GM19468 (cell line): ENCODE results near the gene SLCO2B1.

Source experiments
- ATAC-seq: cut with Tn5 transposase; IDR thresholded peaks from one replicate; pipeline ENCODE4 v1.9.1; 2021; ENCODE audit warnings: mild to moderate bottlenecking, moderate library complexity, moderate number of reproducible peaks; ENCODE audit not compliant: unreplicated experiment; ENCODE audit errors: extremely low read depth

The SLCO2B1 gene

DNA sequence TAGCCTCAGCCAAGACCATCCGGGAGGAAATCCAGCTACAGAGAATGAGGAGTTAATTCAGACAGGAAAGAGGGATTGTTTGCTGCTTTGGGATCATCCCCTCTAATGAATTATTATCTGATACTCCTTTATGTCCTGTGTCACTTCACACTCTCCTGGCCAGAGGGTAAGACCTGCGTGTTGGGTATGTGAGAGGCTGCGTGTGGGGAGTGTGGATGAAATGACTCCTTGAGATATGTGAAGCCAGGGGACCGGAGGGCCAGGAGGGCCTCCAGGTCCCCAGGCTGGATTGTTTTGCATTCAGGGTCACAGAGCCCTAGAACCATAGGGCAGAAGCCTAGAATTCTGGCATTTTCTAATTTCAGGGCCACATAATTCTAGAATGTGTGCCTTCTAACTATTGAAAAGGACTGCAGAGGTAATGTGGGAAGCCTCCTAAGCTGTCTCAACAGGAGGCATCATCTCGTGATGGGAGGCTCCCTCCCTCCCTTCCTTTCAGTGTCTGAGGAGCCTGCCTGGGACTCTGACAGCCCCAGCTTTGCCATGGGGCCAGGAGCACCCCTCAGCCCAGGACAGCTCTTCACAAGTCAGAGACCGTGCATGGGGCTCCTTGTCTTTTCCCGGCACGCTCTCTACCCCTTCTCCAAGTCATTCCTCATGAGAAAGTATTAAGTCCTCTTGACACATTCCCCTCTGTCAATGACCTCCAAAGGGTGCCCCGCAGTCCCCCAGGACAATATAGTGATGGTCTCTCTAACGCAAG is 93.3 kb downstream of the SLCO2B1 start:
- ATAC-seq = no peak

DNA sequence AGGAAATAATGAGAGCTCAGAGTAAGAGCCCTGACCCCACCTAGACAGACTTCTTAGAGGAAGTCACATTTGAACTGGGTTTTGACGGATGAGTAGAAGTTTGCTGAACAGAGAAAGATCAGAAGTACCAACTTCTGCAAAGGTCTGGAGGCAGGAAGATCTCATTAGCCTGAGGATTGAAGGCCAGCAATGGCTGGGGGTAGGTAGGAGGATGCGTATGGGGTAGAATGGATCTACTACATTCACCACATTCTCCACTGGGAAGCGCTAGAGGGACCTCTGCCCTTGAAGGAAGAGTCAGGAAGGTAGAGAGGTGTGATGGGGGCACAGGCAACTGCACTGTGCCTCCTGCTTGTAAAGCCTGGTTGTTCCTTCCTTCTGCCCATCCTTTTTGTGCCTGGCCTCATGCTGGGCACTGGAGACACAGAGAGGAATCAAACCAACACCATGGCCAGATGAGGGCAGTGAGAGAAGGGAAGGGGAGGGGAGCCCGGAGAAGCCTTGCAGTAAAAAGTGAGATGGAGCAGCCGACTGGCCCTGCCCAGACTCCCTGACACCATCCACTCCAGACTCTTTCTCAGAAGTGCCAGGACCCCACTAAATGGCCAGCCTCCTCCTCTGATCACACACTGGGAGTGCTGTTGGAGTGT is 94.6 kb downstream of the SLCO2B1 start:
- no peak for ATAC-seq

DNA sequence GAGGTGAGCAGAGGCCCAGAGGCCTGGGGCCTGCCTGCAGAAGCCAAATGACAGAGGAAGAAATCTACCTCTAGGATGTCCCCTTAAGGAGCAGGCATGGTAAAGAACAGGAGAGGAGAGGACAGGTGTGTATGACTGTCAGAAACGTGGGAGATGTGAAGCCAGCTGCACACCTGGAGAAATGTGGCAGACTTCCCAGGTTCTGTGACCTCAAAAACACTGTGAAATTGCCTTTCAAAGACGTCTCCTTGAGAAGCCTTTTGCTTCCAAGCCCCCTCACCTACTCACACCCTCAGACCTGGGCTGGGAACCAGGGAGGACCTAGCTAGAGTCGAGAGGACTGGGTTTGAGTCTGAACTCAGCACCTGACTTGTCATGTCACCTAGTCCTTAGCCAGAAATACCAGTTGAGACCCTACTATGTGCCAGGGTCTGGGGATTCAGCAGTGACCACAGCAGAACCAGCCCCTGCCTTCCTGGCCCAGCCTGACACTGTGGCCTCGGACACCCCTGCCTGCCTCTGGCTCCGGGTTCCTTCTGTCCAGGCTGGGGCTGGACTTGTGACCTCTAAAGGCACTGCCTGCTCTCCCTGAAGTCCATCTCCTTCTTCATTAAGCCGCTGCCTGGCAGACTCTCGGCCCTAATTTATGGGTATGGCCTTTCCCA is 95.2 kb downstream of the SLCO2B1 start:
- no peak for ATAC-seq

DNA sequence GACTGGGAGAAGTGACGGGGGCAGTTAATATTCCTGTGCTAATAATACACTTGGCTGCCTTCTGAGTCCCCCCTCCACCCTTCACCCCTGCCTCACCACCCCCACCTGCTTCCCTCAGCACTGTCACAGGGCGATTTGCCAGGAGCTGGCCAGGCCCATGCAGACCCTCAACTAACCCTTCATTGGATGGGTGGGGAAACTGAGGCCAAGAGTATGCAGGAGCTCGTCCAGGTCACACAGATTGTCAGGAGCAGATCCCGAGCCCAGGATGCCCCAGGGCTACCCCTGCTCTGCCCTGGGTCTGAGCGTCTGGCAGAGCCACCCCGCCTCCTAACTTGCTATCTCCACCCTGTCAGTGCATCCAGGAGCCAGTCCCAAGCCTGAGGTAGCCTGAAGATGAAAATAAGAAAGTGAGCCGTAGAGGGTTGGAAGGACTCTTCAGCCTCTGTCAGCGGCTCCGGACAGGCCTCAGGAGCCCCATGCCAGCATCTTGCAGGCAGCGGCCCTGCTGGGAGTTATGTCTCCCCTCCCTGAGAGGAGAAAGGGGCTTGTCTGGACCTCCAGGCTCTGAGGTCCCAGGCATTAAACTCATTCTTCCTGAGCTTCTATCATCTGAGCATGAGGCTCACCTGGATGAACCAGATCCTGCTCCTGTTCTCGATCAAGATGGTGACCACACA is 95.9 kb downstream of the SLCO2B1 start:
- ATAC-seq = no peak

DNA sequence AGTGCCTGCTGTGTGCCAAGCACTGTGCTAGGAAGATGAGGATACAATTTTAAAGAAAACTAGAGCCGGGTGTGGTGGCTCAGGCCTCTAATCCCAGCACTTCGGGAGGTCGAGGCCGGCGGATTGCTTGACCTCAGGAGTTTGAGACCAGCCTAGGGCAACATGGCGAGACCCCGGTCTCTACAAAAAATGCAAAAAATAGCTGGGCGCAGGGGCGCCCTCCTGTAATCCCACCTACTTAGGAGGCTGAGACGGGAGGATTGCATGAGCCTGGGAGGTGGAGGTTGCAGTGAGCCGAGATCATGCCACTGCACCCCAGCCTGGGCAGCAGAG is 98.0 kb downstream of the SLCO2B1 start:
- ATAC-seq = no peak

DNA sequence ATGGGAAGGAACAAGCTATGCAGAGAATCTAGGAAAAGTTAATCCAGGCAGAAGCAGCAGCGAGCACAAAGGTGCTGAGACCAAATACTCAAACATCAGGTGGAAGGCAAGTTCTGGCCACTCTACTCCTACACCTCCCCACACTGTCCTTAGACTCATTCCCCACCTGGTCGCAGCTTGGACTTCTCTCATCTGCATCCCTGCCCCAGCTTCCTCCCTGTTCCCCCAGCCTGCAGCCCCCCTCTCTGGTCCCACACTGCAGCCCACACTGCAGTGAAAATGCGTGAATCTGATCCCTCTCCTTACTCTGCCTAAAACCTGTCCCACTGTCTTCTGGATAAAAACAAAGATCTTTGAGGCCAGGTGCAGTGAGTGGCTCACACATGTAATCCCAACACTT is 98.8 kb downstream of the SLCO2B1 start:
- ATAC-seq = no peak

DNA sequence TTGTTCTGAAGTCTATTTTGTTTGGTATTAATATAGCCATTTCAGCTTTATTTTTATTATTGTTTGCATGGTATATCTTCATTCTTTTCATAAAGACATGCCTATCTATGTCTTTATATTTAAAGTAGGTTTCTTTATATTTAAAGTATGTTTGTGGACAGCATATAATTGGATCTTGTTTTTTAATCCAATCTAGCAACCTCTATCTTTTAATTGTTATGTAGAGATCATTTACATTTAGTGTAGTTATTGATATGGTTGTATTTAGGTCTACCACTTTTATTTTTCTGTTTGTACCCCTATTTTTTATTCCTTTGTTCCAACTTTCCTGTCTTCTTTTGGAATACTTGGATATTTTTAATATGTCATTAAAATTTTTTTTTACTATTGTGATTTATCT is 103.4 kb downstream of the SLCO2B1 start:
- no peak for ATAC-seq
